ENCODE measurements around the gene CDC25C.

DNA sequence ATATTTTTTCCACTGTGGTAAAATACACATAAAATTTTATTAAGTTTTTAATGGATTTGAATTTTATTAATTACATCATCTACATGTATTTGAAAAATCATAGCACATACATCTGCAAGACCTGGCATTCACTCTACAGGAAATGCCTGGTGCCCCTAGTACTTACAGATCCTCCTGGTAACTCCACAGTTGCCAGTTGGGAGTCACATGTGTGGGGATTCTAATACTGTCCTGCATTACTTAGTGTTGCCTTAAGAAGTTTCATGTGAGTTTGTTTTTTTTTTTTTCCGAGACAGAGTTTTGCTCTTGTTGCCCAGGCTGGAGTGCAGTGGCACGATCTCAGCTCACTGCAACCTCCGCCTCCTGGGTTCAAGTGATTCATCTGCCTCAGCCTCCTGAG lies 38.9 kb upstream of the CDC25C start:
- no peak for TF ChIP-seq POLR2A (IDR thresholded peaks at IDR 0.05; ENCODE audit: low read depth, low read length)
- TF ChIP-seq, protein P1, sequence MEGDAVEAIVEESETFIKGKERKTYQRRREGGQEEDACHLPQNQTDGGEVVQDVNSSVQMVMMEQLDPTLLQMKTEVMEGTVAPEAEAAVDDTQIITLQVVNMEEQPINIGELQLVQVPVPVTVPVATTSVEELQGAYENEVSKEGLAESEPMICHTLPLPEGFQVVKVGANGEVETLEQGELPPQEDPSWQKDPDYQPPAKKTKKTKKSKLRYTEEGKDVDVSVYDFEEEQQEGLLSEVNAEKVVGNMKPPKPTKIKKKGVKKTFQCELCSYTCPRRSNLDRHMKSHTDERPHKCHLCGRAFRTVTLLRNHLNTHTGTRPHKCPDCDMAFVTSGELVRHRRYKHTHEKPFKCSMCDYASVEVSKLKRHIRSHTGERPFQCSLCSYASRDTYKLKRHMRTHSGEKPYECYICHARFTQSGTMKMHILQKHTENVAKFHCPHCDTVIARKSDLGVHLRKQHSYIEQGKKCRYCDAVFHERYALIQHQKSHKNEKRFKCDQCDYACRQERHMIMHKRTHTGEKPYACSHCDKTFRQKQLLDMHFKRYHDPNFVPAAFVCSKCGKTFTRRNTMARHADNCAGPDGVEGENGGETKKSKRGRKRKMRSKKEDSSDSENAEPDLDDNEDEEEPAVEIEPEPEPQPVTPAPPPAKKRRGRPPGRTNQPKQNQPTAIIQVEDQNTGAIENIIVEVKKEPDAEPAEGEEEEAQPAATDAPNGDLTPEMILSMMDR (conservative IDR thresholded peaks at IDR 0.05; ENCODE audit: low read depth, low read length) = no peak
- no peak for TF ChIP-seq CEBPB (IDR thresholded peaks at IDR 0.05; ENCODE audit: low read depth, low read length)
- no peak for TF ChIP-seq RFX5 (IDR thresholded peaks at IDR 0.05; ENCODE audit: low read depth, low read length)
- no peak for TF ChIP-seq FOS (IDR thresholded peaks at IDR 0.05; ENCODE audit: low read depth, low read length)
- no peak for TF ChIP-seq RAD21 (IDR thresholded peaks at IDR 0.05; ENCODE audit: low read length)
- no peak for TF ChIP-seq MAFK (IDR thresholded peaks at IDR 0.05; ENCODE audit: low read depth, low read length)
- no peak for TF ChIP-seq CHD1 (IDR thresholded peaks at IDR 0.05; ENCODE audit: low read depth, low read length)
- no peak for TF ChIP-seq SMC3 (IDR thresholded peaks at IDR 0.05; ENCODE audit: low read depth, low read length)
- TF ChIP-seq BHLHE40 (IDR thresholded peaks at IDR 0.05; ENCODE audit: low read depth, low read length) = no peak
- TF ChIP-seq, protein P2, sequence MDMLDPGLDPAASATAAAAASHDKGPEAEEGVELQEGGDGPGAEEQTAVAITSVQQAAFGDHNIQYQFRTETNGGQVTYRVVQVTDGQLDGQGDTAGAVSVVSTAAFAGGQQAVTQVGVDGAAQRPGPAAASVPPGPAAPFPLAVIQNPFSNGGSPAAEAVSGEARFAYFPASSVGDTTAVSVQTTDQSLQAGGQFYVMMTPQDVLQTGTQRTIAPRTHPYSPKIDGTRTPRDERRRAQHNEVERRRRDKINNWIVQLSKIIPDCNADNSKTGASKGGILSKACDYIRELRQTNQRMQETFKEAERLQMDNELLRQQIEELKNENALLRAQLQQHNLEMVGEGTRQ (IDR thresholded peaks at IDR 0.05; ENCODE audit: low read depth, low read length) = no peak

All from IMR-90 (cell line).